HCT116 (cell line): ENCODE measurements around the gene TRAM1L1.

ENCODE experiments used
- POLR2A ChIP-seq: IDR thresholded peaks from 2 replicates; pipeline ENCODE4 v1.7.0; 2011; ENCODE audit warnings: borderline replicate concordance; ENCODE audit not compliant: insufficient read depth, insufficient read length; ENCODE audit errors: extremely low read depth
- TF ChIP-seq, protein P1 (sequence below): IDR thresholded peaks from 2 replicates; pipeline ENCODE4 v1.6.1; 2012
- TF ChIP-seq, protein P2 (sequence below), 3 experiments: fragments of 200-600 bp in 1 of 3; sonication (generic) in 1 of 3; IDR thresholded peaks in 2 of 3; conservative IDR thresholded peaks in 1 of 3; 2 replicates each; pipeline ENCODE4 v1.5.1; 2012 to 2017; ENCODE audit warnings: low read depth in 2 of 3, low read length in 2 of 3, antibody characterized with exemption in 1 of 3, borderline replicate concordance in 1 of 3, control low read depth in 1 of 3, mild to moderate bottlenecking in 1 of 3, mixed read lengths in 1 of 3, mixed run types in 1 of 3, moderate library complexity in 1 of 3; ENCODE audit not compliant: insufficient read depth in 1 of 3

DNA sequence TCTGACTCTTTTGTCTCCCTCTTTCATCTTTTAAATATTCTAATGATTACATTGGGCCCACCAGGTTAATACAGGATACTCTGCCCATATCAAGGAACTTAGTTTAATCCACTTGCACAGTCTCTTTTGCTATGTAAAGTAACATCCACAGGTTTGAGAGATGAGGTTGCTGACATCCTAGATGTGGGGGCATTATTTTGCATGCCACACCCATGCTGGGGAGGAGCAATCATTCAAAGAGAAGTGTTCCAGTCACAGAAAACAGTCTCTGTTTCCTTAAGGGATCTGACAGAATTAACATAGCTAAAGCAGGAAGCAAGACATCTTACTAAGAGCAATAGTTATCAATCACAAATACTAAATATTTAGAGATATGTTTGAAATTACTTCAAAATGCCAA is 11.5 kb upstream of the TRAM1L1 start:
- TF ChIP-seq, protein P1, sequence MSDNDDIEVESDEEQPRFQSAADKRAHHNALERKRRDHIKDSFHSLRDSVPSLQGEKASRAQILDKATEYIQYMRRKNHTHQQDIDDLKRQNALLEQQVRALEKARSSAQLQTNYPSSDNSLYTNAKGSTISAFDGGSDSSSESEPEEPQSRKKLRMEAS = no peak
- no peak for TF ChIP-seq POLR2A
- TF ChIP-seq, protein P2, sequence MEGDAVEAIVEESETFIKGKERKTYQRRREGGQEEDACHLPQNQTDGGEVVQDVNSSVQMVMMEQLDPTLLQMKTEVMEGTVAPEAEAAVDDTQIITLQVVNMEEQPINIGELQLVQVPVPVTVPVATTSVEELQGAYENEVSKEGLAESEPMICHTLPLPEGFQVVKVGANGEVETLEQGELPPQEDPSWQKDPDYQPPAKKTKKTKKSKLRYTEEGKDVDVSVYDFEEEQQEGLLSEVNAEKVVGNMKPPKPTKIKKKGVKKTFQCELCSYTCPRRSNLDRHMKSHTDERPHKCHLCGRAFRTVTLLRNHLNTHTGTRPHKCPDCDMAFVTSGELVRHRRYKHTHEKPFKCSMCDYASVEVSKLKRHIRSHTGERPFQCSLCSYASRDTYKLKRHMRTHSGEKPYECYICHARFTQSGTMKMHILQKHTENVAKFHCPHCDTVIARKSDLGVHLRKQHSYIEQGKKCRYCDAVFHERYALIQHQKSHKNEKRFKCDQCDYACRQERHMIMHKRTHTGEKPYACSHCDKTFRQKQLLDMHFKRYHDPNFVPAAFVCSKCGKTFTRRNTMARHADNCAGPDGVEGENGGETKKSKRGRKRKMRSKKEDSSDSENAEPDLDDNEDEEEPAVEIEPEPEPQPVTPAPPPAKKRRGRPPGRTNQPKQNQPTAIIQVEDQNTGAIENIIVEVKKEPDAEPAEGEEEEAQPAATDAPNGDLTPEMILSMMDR (IDR thresholded peaks at IDR 0.05 in 2 of 3, conservative IDR thresholded peaks at IDR 0.05 in 1 of 3; ENCODE audit: borderline replicate concordance in 1 of 3, insufficient read depth in 1 of 3, low read depth in 2 of 3, low read length in 2 of 3) = no peak
